Immature natural killer cell (primary cell): Measurements from ENCODE around the gene SH3BP4. TPM values are rescaled to one million over a fixed set of nuclear protein-coding genes. Genes with fewer than 3 reads are reported as not detected.

Source experiments
- DNase-seq, 3 donors: peaks; one replicate each; pipeline ENCODE4 v3.0.0; 2022; ENCODE audit warnings: mixed read lengths in 1 of 3
- H3K27ac Mint-ChIP-seq, 6 donors: one replicate each; pipeline ENCODE4 v1.8.0; 2020; ENCODE audit warnings: mixed read lengths in 6 of 6, mild to moderate bottlenecking in 5 of 6, inconsistent platforms in 4 of 6, moderate library complexity in 3 of 6
- H3K27me3 Mint-ChIP-seq, 3 donors: one replicate each; pipeline ENCODE4 v1.8.0; 2020 to 2021; ENCODE audit warnings: low read depth in 3 of 3, mild to moderate bottlenecking in 3 of 3, mixed read lengths in 3 of 3, moderate library complexity in 3 of 3, inconsistent platforms in 1 of 3
- H3K36me3 Mint-ChIP-seq, 3 donors: one replicate each; pipeline ENCODE4 v1.8.0; 2020; ENCODE audit warnings: mixed read lengths in 3 of 3, inconsistent platforms in 2 of 3, mild to moderate bottlenecking in 2 of 3
- H3K4me1 Mint-ChIP-seq, 2 donors: one replicate each; pipeline ENCODE4 v1.8.0; 2020; ENCODE audit warnings: inconsistent platforms in 2 of 2, mild to moderate bottlenecking in 2 of 2, mixed read lengths in 2 of 2, moderate library complexity in 1 of 2
- H3K4me3 Mint-ChIP-seq, 5 donors: one replicate each; pipeline ENCODE4 v1.8.0; 2020; ENCODE audit warnings: mild to moderate bottlenecking in 5 of 5, mixed read lengths in 5 of 5, inconsistent platforms in 3 of 5, moderate library complexity in 3 of 5
- H3K9me3 Mint-ChIP-seq, 6 donors: one replicate each; pipeline ENCODE4 v1.8.0; 2020; ENCODE audit warnings: mild to moderate bottlenecking in 6 of 6, mixed read lengths in 6 of 6, inconsistent platforms in 4 of 6, moderate library complexity in 3 of 6
- polyA plus RNA-seq, 3 donors: library from polyadenylated mRNA; unstranded; fragments of 300-500 nt; fragmentation: Illumina TruSeq; gene quantifications; one replicate each; pipeline ENCODE4 v1.2.3, GENCODE V29; 2021

SH3BP4 gene
- polyA plus RNA-seq, 3 donors from 2014 or later: 0.83 to 3.5 (median 2.3) TPM

- Mint-ChIP-seq H3K9me3 (no peaks in the 10 kb centered on the region), H3K4me1 (no peaks in the 10 kb centered on the region), H3K36me3 (no peaks in the 10 kb centered on the region), H3K4me3 (no peak overlapping the region), H3K27ac (no peak overlapping the region), H3K27me3 (peaks cover 4 to 5% (median 4%) of the 10 kb centered on the region in 3 donors)
- DNase-seq: no peak
These were observed 72.5 kb downstream of the SH3BP4 start for GRCh38 chr2:235024191-235024860.

- H3K36me3 Mint-ChIP-seq: no peaks in the 10 kb centered on the region
- no peak for DNase-seq
These were observed 73.3 kb downstream of the SH3BP4 start for GRCh38 chr2:235024931-235025773.

GRCh38 chr2:235025800-235026536 lies 74.2 kb downstream of the SH3BP4 start:
- H3K27ac Mint-ChIP-seq: no peak overlapping the region
- H3K27me3 Mint-ChIP-seq: peaks cover 3 to 4% (median 4%) of the 10 kb centered on the region in 3 donors
- no peak for DNase-seq

More at GRCh38 chr2:235024931-235025773, 73.3 kb downstream of the SH3BP4 start:
- H3K27ac Mint-ChIP-seq: no peak overlapping the region
- H3K4me3 Mint-ChIP-seq: no peak overlapping the region
- H3K27me3 Mint-ChIP-seq: peaks cover 3 to 4% (median 4%) of the 10 kb centered on the region in 3 donors
- no peaks in the 10 kb centered on the region for H3K4me1 Mint-ChIP-seq
- H3K9me3 Mint-ChIP-seq: no peaks in the 10 kb centered on the region

GRCh38 chr2:235026649-235027557 lies 75.1 kb downstream of the SH3BP4 start:
- H3K4me1 Mint-ChIP-seq: no peaks in the 10 kb centered on the region
- H3K27ac Mint-ChIP-seq: no peak overlapping the region
- H3K4me3 Mint-ChIP-seq: no peak overlapping the region

More at GRCh38 chr2:235025800-235026536, 74.2 kb downstream of the SH3BP4 start:
- Mint-ChIP-seq H3K36me3 (no peaks in the 10 kb centered on the region), H3K9me3 (no peaks in the 10 kb centered on the region), H3K4me1 (no peaks in the 10 kb centered on the region), H3K4me3 (no peak overlapping the region)

DNA sequence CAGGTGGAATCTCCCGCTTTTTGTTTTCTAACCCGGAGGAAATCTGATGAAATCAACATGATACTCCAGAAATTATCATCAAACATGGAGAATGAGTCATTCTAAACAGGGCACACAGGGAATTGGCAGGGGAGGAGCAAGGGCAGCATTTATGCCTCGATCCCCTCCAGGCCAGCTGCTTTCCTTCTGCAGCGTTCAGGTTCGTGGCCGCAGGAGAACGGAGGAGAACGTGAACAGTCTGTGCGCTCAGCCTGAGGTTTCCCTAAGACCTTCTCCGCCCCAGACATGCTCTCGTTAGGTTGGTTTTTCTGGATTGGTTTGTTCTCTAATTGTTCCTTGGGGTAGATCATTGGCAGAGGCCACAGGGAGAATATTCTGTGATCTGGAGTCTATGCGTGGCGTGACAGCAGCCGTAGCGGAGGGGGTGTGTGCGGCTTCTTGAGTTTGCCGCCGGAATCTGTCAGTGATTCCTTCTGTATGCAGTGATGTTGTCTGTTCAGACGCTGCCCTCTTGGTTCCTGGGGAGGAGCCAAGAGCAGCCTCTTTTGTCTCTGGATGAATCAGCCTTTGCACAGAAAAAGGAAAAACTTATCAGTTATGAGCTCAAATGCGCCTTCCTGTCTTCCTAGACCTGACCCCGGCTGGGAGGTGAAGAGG lies 75.9 kb downstream of the SH3BP4 start:
- Mint-ChIP-seq H3K9me3 (no peaks in the 10 kb centered on the region), H3K27ac (no peak overlapping the region), H3K4me1 (no peaks in the 10 kb centered on the region), H3K27me3 (peaks cover 3 to 4% (median 4%) of the 10 kb centered on the region in 3 donors), H3K4me3 (no peak overlapping the region), H3K36me3 (no peaks in the 10 kb centered on the region)
- DNase-seq: no peak

More at GRCh38 chr2:235026649-235027557, 75.1 kb downstream of the SH3BP4 start:
- peaks cover 3 to 4% (median 4%) of the 10 kb centered on the region in 3 donors for H3K27me3 Mint-ChIP-seq
- H3K36me3 Mint-ChIP-seq: no peaks in the 10 kb centered on the region
- no peak for DNase-seq
- H3K9me3 Mint-ChIP-seq: no peaks in the 10 kb centered on the region

GRCh38 chr2:235028646-235029045 lies 76.8 kb downstream of the SH3BP4 start:
- Mint-ChIP-seq H3K36me3 (no peaks in the 10 kb centered on the region), H3K27me3 (peaks cover 3 to 4% (median 4%) of the 10 kb centered on the region in 3 donors), H3K27ac (no peak overlapping the region), H3K4me3 (no peak overlapping the region), H3K9me3 (no peaks in the 10 kb centered on the region), H3K4me1 (no peaks in the 10 kb centered on the region)
- DNase-seq: no peak

DNA sequence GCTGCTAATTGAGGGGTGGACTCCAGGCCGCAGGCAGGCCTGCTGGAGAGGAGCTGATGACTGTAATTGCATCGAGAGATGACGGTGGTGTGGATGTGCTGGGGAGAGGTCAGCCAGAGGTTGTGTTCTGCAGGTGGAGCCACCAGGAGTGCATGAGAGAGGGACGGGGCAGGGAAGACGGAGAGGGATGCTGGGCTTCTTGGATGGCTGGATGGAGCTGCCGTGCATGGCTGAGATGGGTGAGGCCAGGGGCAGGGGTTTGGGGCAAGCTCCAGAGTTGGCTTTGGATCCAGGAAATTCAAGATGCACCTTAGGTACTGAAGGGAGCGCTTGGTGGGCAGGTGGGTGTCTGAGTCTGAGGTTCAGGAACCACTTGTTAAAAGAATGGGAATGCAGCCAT lies 77.2 kb downstream of the SH3BP4 start:
- H3K27me3 Mint-ChIP-seq: peaks cover 3 to 4% (median 4%) of the 10 kb centered on the region in 3 donors
- H3K27ac Mint-ChIP-seq: no peak overlapping the region
- no peaks in the 10 kb centered on the region for H3K4me1 Mint-ChIP-seq
- DNase-seq: no peak
- H3K36me3 Mint-ChIP-seq: no peaks in the 10 kb centered on the region
- H3K4me3 Mint-ChIP-seq: no peak overlapping the region
- no peaks in the 10 kb centered on the region for H3K9me3 Mint-ChIP-seq

DNA sequence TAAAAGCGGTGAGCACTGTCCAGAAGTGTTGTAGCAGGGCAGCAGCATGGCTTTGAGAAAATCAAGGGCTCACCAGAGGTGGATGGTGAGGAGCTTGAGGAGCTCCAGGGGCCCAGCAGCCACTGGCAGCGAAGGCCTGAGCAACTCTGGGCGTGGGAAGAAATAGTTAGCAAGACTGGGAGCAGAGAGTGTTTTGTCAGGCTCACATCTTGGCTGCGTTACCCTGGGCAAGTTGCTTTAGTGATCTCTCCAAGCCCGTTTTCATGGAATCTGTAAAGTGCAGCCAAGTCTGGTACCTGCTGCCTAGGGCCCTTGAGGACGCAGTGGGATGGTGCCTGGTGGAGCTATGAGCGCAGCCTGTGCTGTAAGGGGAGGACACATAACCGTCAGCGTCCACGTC lies 78.3 kb downstream of the SH3BP4 start:
- Mint-ChIP-seq H3K27me3 (peaks cover 4 to 6% (median 4%) of the 10 kb centered on the region in 3 donors), H3K9me3 (no peaks in the 10 kb centered on the region), H3K36me3 (no peaks in the 10 kb centered on the region), H3K27ac (no peak overlapping the region), H3K4me3 (no peak overlapping the region), H3K4me1 (no peaks in the 10 kb centered on the region)
- no peak for DNase-seq

GRCh38 chr2:235030936-235031335 lies 79.1 kb downstream of the SH3BP4 start:
- H3K9me3 Mint-ChIP-seq: no peaks in the 10 kb centered on the region
- H3K27ac Mint-ChIP-seq: no peak overlapping the region
- no peaks in the 10 kb centered on the region for H3K4me1 Mint-ChIP-seq
- DNase-seq: no peak
- H3K27me3 Mint-ChIP-seq: peaks cover 4 to 6% (median 4%) of the 10 kb centered on the region in 3 donors
- H3K36me3 Mint-ChIP-seq: no peaks in the 10 kb centered on the region
- H3K4me3 Mint-ChIP-seq: no peak overlapping the region

GRCh38 chr2:235031686-235032373 lies 80.0 kb downstream of the SH3BP4 start:
- H3K27ac Mint-ChIP-seq: no peak overlapping the region
- no peak for DNase-seq
- H3K9me3 Mint-ChIP-seq: no peaks in the 10 kb centered on the region
- H3K36me3 Mint-ChIP-seq: no peaks in the 10 kb centered on the region
- H3K4me3 Mint-ChIP-seq: no peak overlapping the region
- no peaks in the 10 kb centered on the region for H3K4me1 Mint-ChIP-seq
- peaks cover 4 to 6% (median 4%) of the 10 kb centered on the region in 3 donors for H3K27me3 Mint-ChIP-seq

GRCh38 chr2:235032466-235032865 lies 80.6 kb downstream of the SH3BP4 start:
- no peak overlapping the region for H3K27ac Mint-ChIP-seq
- DNase-seq: no peak

DNA sequence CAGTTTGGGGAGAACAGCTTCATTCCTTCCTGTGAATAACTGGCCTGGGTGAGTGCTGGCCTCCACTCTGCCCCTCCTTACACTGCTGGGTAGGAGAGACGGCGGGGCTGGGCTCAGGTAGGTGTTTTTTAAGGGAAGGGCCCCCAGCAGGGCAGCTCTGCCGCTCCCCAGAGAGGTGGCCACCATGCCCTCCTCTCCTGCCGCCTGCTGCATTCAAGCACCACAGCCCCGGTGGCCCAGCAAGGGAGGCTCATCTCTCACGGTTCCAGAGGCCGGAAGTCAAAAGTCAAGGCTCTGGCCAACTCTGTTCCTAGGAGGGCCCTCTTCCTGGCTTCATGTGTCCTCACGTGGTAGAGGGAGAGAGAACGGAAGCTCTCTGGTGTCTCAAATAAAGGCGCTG lies 81.1 kb downstream of the SH3BP4 start:
- Mint-ChIP-seq H3K4me3 (no peak overlapping the region), H3K27ac (no peak overlapping the region), H3K9me3 (no peaks in the 10 kb centered on the region), H3K36me3 (no peaks in the 10 kb centered on the region), H3K27me3 (peaks cover 2 to 6% (median 4%) of the 10 kb centered on the region in 3 donors), H3K4me1 (no peaks in the 10 kb centered on the region)
- DNase-seq: no peak

More at GRCh38 chr2:235032466-235032865, 80.6 kb downstream of the SH3BP4 start:
- H3K4me3 Mint-ChIP-seq: no peak overlapping the region
- H3K36me3 Mint-ChIP-seq: no peaks in the 10 kb centered on the region
- H3K9me3 Mint-ChIP-seq: no peaks in the 10 kb centered on the region
- H3K4me1 Mint-ChIP-seq: no peaks in the 10 kb centered on the region
- H3K27me3 Mint-ChIP-seq: peaks cover 3 to 6% (median 4%) of the 10 kb centered on the region in 3 donors
